Calu3 (cell line): Measurements from ENCODE around the gene IRF2. TPM values are rescaled to one million over a fixed set of nuclear protein-coding genes. Genes with fewer than 3 reads are reported as not detected.
A peak's percentile ranks its signal among the peaks of the same experiment; 100 is the strongest.

Source experiments
- BruUV-seq: library from RNA; stranded (reverse); fragments of 400-500 nt; replicated peaks from 2 replicates; lab custom pipeline; 2021; lab: Mats Ljungman, UMichigan
- CTCF ChIA-PET: fragments of 300-600 bp; sonication (Branson Sonifier 250); formaldehyde crosslinking; loops from one replicate; lab custom pipeline; 2022; ENCODE audit warnings: antibody characterized with exemption; lab: Charles Lee
- DNase-seq: peaks from one replicate; pipeline ENCODE4 v3.0.0; 2022
- H3K27ac Mint-ChIP-seq: one replicate; pipeline ENCODE4 v1.8.0; 2022; ENCODE audit warnings: mixed read lengths; ENCODE audit not compliant: unreplicated experiment
- H3K27me3 Mint-ChIP-seq: one replicate; pipeline ENCODE4 v1.8.0; 2022; ENCODE audit warnings: mixed read lengths; ENCODE audit not compliant: unreplicated experiment
- H3K36me3 Mint-ChIP-seq: one replicate; pipeline ENCODE4 v1.8.0; 2022; ENCODE audit warnings: mild to moderate bottlenecking, moderate library complexity, mixed read lengths; ENCODE audit not compliant: insufficient read depth, unreplicated experiment
- H3K4me1 Mint-ChIP-seq: one replicate; pipeline ENCODE4 v1.8.0; 2022; ENCODE audit warnings: mild to moderate bottlenecking, low read depth, mixed read lengths; ENCODE audit not compliant: unreplicated experiment
- H3K4me3 Mint-ChIP-seq: one replicate; pipeline ENCODE4 v1.8.0; 2022; ENCODE audit warnings: mild to moderate bottlenecking, low read depth, moderate library complexity, mixed read lengths; ENCODE audit not compliant: unreplicated experiment
- H3K9me3 Mint-ChIP-seq: one replicate; pipeline ENCODE4 v1.8.0; 2022; ENCODE audit warnings: low read depth, mixed read lengths; ENCODE audit not compliant: unreplicated experiment
- intact Hi-C: fragments of 100-400 bp; cut with micrococcal nuclease; formaldehyde crosslinking; loops from one replicate; pipeline ENCODE4 v1.10.0; 2022; ENCODE audit not compliant: unreplicated experiment
- total RNA-seq: library from RNA; stranded (reverse); gene quantifications from 2 replicates; pipeline ENCODE4 v1.2.3, GENCODE V29; 2022
- TF ChIP-seq, protein P1 (sequence below): fragments of 200-600 bp; IDR thresholded peaks from one replicate; pipeline ENCODE4 v1.8.0; 2022; ENCODE audit warnings: antibody characterized with exemption; ENCODE audit not compliant: unreplicated experiment

The IRF2 gene
- total RNA-seq, 1 experiment from 2014 or later, result 27.3 TPM

DNA sequence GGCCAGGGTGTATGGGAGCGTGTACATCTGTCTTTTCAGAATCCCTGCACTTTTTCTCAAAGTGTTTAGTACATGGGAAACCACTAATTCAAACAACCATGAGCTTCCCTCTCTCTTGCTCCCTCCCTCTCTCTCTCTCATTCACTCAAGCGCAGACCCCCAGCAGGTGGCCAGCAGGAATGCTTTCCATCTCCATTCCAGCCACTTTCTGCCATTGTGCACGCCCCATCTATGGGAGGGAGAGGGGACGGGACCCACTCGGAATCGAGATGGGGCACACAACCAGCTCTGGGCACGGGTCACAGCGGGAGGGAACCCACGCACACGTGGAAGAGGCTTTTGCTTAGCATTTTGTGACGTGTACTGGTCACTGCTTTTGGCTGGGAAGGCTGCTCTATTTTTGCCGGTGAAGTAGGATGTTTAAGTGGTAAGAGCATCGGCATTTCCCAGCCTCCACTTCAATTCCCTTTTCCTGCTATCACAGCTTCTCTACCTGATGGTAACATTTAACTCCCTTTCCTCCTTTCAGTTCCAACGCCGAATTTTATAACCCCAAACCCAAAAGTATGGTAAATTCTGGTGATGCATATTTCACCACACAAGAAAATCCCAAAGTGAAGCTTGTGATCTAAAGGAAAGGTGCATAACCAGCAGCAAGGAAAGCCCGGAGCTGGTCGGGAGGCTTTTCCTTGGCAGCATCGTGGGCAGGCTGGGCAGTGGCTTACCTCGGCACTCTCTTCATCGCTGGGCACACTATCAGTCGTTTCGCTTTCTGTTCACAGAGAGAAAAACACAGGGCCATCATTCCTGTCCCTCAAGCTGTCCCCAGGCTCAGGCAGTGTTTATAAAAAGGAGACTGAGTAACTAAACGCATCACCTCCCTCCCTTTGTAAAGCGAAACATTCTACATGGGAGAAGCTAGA is 84.1 kb downstream of the IRF2 start:
- intact Hi-C loops, result loop anchor here (10.0 kb wide), 1 partner anchor 145 kb away; no protein-coding TSS in a partner anchor
- peaks cover 22% of the 10 kb centered on the region for H3K4me1 Mint-ChIP-seq
- no TSS peak for BruUV-seq

GRCh38 chr4:184388106-184388505 is 86.2 kb downstream of the IRF2 start:
- DNase-seq, result no peak
- CTCF ChIA-PET, result no interaction called here
- no peak overlapping the region for H3K27ac Mint-ChIP-seq
- H3K36me3 Mint-ChIP-seq, result peaks cover 52% of the 10 kb centered on the region
- TF ChIP-seq, protein P1, sequence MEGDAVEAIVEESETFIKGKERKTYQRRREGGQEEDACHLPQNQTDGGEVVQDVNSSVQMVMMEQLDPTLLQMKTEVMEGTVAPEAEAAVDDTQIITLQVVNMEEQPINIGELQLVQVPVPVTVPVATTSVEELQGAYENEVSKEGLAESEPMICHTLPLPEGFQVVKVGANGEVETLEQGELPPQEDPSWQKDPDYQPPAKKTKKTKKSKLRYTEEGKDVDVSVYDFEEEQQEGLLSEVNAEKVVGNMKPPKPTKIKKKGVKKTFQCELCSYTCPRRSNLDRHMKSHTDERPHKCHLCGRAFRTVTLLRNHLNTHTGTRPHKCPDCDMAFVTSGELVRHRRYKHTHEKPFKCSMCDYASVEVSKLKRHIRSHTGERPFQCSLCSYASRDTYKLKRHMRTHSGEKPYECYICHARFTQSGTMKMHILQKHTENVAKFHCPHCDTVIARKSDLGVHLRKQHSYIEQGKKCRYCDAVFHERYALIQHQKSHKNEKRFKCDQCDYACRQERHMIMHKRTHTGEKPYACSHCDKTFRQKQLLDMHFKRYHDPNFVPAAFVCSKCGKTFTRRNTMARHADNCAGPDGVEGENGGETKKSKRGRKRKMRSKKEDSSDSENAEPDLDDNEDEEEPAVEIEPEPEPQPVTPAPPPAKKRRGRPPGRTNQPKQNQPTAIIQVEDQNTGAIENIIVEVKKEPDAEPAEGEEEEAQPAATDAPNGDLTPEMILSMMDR, result no peak
- peaks cover 34% of the 10 kb centered on the region for H3K4me1 Mint-ChIP-seq
- no peak overlapping the region for H3K4me3 Mint-ChIP-seq
- intact Hi-C loops, result loop anchor here (10.0 kb wide), 1 partner anchor 147 kb away; no protein-coding TSS in a partner anchor
- no peaks in the 10 kb centered on the region for H3K9me3 Mint-ChIP-seq
- no TSS peak for BruUV-seq
- H3K27me3 Mint-ChIP-seq, result no peaks in the 10 kb centered on the region

More for the DNA sequence above, 84.1 kb downstream of the IRF2 start:
- Mint-ChIP-seq H3K9me3 (no peaks in the 10 kb centered on the region), H3K27ac (no peak overlapping the region), H3K27me3 (no peaks in the 10 kb centered on the region), H3K4me3 (no peak overlapping the region), H3K36me3 (peaks cover 55% of the 10 kb centered on the region)
- TF ChIP-seq, protein P1, result no peak
- DNase-seq, result no peak
- CTCF ChIA-PET, result interaction anchor here (0.6 to 0.9 kb wide), 2 partner anchors 42 to 51 kb away, joined by 3 read pairs; no protein-coding TSS in a partner anchor

DNA sequence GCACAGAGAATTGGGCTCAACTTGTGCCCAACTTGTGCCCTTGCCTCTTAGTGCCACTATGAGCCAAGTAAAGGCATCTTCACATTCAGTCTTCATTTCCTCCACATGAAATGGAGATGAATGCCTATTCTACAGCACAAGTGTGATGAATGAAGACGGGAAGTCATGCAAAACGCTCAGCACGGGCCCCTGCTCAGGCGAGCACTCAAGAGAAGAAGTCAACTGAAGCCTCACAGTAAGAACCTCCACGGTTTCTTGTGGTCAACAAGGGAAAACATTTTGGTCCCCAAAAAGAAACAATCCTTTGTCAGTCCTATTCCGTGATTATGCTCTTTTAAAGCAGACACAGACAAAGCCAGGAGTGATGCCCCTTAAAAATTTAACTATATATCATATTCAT is 87.0 kb downstream of the IRF2 start:
- TF ChIP-seq, protein P1, result no peak
- peak overlapping the region; percentile 89 for H3K27ac Mint-ChIP-seq
- BruUV-seq, result no TSS peak
- DNase-seq, result no peak
- intact Hi-C loops, result loop anchor here (10.0 kb wide), 1 partner anchor 147 kb away; no protein-coding TSS in a partner anchor
- H3K4me1 Mint-ChIP-seq, result peaks cover 41% of the 10 kb centered on the region
- no peaks in the 10 kb centered on the region for H3K27me3 Mint-ChIP-seq
- CTCF ChIA-PET, result no interaction called here
- H3K36me3 Mint-ChIP-seq, result peaks cover 52% of the 10 kb centered on the region
- H3K4me3 Mint-ChIP-seq, result no peak overlapping the region
- H3K9me3 Mint-ChIP-seq, result no peaks in the 10 kb centered on the region

DNA sequence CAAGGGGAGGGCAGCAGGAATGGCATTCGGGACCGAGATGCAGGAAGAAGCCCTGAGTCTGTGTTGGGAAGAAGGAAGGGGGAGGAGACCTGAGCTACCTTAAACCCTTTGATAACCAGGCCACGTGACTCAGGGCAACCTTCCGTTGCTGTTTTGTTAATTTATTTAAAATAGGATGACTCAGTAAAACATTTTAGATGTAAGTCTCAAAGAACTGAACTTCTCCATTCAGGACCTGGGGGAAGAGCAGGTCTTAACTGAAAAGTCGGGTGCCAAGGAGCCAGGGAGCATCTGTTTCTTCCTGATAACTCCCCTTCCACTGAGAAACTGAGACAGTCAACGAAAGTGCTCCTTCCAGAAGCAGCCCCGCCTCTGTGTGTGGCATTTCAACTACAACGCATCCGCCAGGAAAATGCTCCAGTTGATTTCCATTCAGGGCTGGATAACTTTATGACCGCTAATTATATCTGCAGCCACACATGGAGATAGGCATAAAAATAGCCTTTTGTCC is 88.0 kb downstream of the IRF2 start:
- Mint-ChIP-seq H3K27ac (peak overlapping the region; percentile 89), H3K36me3 (peaks cover 54% of the 10 kb centered on the region), H3K4me1 (peaks cover 49% of the 10 kb centered on the region), H3K9me3 (no peaks in the 10 kb centered on the region), H3K27me3 (no peaks in the 10 kb centered on the region), H3K4me3 (peak overlapping the region; percentile 45)
- CTCF ChIA-PET, result no interaction called here
- TSS peak; percentile 32 for BruUV-seq
- TF ChIP-seq, protein P1, result no peak
- peak; percentile 30 for DNase-seq
- intact Hi-C loops, result loop anchor here (1.0 to 10.0 kb wide), 2 partner anchors 99 to 148 kb away; no protein-coding TSS in a partner anchor
